D341Med (cell line): ENCODE measurements around the gene ATG9B.

ENCODE experiments used
- DNase-seq: peaks from one replicate; pipeline ENCODE4 v3.0.0; 2012; ENCODE audit warnings: low spot score

The ATG9B gene

GRCh38 chr7:150979713-150980390 is 44.4 kb downstream of the ATG9B start:
- DNase-seq = no peak

- DNase-seq = peak; percentile 98
Observed at GRCh38 chr7:150978126-150978789, 46.0 kb downstream of the ATG9B start, which contains the start of gene KCNH2. TSS of gene KCNH2 (minus strand) at chr7:150978321. CDS start at chr7:150977913, 408 bp downstream.

DNA sequence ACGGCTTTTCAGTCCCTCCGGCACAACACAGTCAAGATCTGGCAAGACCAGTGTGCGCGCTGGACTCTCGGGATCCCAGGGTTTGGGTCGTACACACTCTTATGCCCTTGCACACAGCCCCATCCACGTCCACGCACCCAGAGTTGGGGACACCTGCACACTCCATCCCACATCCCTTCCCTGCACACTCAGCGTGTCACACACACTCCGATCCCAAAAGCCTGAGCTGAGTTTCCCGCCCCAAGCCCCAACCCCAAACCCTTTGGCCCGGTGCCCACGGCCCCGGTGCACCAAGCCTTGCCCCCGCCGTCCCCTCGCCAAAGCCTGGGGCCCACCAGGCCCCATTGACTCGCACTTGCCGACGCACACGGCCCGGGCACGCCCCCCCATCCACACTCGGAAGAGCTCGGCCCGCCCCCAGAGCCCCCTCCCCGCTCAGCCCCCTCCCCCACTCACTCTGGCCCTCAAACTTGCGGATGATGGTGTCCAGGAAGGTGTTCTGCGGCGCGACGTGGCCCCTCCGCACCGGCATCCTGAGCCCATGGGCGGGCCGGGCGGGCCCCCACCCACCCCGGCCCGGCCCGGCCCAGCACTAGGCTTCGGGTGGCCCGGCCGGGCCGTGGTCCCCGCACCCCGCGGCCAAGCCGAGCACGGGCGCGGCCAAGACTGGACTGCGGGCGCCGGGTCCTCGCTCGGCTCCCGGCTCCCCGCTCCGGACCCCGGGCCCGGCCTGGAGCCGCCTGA is 46.7 kb downstream of the ATG9B start:
- no peak for DNase-seq

- no peak for DNase-seq
Observed at GRCh38 chr7:150976529-150977381, 47.5 kb downstream of the ATG9B start.

- DNase-seq = no peak
Observed at GRCh38 chr7:150975536-150976319, 48.6 kb downstream of the ATG9B start.

DNA sequence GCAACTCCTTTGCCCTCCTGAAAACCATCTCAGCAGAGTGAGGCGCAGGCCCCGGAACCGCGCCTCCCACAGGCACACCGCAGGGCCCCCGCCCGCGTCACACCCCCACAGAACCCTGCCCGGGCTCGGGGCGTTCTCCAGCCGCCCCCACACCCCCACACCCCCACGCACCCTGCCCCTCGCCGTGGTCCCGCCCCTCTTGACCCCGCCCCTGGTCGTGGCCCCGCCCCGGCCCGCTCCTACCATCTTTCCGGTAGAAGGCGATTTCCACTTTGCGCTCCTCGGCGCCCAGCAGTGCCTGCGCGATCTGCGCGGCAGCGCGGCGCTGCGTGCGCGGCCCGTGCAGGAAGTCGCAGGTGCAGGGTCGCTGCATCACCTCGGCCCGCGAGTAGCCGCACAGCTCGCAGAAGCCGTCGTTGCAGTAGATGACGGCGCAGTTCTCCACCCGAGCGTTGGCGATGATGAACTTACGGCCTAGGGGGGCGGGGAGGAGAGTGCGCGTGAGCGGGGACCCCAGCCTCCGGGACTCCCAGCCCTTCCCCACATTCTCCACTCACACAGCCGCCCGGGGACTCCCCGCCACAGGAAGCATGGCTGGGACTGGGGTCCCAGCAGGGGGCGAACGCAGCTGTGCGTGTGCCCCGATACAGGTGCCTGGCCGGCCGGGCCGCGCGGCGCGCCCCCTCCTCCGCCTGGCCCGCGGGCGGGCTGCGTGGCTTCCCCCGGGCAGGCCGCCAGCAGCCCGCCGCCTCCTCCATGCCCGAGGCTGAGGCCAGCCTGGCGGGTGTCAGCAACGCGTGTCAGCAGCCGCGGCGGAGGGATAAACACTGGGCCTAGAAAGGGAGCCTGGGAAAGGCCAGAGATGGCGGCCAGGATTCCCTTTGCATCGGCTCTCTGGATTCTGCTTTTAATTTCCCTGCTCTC is 49.6 kb downstream of the ATG9B start:
- DNase-seq = peak; percentile 80

GRCh38 chr7:150973571-150974451 is 50.5 kb downstream of the ATG9B start:
- no peak for DNase-seq

DNA sequence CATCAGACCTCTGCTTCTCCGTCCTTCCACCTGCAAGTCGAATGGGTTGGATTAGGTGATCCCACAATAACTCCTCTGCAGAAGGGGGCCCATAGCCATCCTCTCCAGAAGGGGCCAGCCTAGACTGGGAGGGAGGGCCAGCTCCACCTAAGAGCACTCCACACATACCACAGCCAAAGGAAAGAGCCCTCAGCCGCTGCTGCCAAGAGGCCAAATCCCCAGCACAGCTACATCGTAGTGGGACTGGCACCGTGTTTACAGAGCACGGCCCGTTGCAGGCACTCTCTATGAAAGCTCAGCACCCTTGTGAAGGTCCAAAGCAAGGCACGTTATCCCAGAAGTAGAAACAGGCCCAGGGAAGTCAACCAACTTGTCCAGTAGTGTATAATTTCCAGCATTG is 51.6 kb downstream of the ATG9B start:
- no peak for DNase-seq

DNA sequence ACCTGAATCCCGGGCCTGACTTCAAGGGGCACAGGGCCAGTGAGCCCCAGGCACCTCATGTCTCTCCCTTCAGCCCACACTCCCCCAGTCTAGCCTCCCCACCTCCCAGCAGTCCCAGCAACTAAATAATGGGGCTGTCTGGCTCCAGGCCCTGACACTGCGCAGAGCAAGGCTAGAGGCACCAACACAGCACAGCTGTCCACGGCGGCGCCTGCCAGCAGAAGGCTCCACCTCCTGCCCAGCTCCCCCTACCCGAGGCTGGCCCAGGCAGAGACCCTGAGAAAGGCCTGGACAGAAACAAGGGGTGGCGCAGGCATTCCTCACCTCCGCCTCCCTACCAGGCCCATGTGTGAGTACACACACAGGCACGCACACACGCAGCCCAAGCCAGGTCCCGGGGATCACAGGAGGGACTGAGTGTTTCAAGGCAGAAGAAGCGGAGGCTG is 52.2 kb downstream of the ATG9B start:
- DNase-seq = peak; percentile 73

DNA sequence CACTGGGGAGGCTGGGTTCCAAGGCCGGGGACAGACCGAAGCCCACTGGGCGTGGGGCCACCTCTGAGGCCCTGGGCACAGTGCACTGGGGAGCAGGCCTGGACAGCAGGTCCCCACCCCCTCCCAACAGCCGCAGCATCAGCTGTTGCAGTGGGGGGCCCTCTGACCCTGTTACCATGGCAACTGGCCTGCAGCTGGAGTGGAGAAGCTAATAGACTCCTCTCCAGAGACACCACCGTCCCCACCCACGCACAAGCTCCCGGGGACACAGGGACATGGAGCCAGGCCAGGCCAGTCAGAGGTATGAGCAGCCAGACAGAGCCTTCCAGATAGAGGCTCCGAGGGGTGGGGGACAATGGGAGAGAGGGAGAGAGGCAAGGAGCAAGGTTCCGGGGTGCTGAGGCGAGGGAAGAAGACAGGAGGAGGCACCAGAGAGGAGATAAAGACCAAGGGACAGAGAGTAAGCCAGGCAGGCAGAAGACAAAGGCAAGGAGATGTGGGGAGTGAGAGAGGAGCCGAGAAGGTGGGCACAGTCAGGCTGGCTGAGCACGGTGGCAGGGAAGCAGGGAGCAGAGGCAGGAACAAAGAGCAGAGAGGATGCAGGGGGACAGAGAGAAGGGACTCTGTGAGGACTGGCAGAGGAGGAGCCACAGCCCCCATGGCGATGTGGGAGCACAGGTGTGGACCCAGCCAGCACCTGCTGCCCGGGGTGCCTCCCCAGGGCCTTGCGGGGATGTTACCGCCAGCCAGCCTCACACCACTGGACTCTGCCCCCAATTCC is 52.9 kb downstream of the ATG9B start:
- DNase-seq = no peak

DNA sequence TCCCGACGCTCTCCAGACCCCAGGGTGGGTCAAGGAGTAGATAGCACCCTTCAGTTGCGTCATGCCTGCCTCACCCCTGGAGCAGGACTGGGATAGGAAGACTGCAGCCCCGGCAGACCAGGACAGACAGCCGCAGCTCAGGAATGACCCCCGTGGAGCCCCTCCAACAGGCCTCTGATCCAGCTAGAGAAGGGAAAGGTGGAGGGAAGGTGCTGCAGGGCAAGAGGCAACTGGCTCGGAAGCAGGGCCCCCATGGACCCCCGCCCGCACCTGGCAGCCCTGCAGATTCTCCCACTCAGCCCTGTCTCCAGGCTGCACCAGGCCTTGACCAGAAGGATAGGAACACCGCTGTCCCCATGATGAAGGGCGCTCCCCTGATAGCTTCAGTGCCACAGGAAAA is 53.9 kb downstream of the ATG9B start:
- DNase-seq = no peak

- DNase-seq = no peak
Observed at GRCh38 chr7:150969475-150969874, 54.8 kb downstream of the ATG9B start.

GRCh38 chr7:150968734-150969372 is 55.4 kb downstream of the ATG9B start:
- no peak for DNase-seq

- no peak for DNase-seq
Observed at GRCh38 chr7:150968056-150968733, 56.1 kb downstream of the ATG9B start.

GRCh38 chr7:150967349-150967748 is 56.9 kb downstream of the ATG9B start:
- DNase-seq = no peak

- no peak for DNase-seq
Observed at GRCh38 chr7:150966002-150966401, 58.3 kb downstream of the ATG9B start.

GRCh38 chr7:150965273-150965830 is 58.9 kb downstream of the ATG9B start:
- no peak for DNase-seq
